Cerebellar nuclear complex (tissue), 1 donor: ENCODE results near the gene CFAP74.

Experiments used
- DNase-seq, 2 experiments: peaks; one replicate each; lab custom pipeline; 2025; lab: John Stamatoyannopoulos, UW

CFAP74 gene

GRCh38 chr1:2042830-2043773, 39.5 kb upstream of the CFAP74 start:
- DNase-seq = no peak

DNA sequence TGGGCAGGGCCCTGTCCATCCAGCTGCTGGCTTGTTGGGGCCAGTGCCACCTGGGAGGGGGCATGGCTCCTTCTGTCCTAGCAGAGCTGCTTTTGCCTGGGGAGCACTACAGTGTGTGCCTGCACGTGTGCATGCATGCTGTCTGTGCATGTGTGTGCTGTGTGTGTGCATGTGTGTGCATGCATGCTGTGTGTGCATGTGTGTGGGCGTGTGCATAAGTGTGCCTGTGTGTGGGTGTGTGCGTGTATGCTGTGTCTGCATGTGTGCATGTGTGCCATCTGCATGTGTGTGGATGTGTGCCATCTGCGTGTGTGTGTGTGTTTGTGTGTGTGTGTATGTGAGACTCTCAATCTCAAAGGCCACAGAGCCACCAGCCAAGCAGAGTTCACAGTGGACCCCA, 38.3 kb upstream of the CFAP74 start:
- DNase-seq = no peak

DNA sequence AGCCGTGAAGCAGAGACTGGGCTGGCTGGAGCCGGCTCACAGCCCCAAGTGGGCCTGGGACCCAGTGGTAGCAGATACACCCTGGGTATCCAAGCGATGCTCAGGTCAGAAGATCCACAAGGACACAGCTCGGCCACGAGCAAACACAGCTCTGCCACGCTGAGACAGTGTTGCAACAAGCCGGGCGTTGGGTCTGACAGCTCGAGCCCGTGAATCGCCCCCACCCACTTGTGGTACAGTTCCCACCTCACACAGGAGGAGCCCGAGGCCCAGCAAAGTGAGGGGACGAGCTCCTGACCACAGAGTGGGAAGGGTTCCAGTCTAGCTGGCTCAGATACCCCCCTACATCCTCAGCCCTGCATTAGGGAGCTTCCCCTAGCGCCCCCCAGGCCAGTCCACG, 37.7 kb upstream of the CFAP74 start:
- no peak for DNase-seq

DNA sequence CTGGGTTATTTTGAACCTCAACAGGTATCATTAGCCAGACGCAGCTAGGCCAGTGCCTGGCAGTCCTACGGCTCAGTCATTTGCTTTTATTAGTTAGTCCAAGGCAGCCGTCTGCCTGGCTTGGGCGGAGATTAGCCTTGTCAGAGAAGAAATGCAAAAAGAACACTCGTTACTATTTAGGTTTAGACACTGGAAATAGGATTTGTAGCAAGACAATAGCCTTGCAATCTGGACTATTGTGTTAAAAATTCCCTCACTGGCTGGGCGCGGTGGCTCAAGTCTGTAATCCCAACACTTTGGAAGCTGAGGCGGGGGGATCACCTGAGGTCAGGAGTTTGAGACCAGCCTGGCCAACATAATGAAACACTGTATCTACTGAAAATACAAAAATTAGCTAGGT, 35.7 kb upstream of the CFAP74 start:
- no peak for DNase-seq

- DNase-seq = no peak
These were observed 34.6 kb upstream of the CFAP74 start for GRCh38 chr1:2038229-2038628.

DNA sequence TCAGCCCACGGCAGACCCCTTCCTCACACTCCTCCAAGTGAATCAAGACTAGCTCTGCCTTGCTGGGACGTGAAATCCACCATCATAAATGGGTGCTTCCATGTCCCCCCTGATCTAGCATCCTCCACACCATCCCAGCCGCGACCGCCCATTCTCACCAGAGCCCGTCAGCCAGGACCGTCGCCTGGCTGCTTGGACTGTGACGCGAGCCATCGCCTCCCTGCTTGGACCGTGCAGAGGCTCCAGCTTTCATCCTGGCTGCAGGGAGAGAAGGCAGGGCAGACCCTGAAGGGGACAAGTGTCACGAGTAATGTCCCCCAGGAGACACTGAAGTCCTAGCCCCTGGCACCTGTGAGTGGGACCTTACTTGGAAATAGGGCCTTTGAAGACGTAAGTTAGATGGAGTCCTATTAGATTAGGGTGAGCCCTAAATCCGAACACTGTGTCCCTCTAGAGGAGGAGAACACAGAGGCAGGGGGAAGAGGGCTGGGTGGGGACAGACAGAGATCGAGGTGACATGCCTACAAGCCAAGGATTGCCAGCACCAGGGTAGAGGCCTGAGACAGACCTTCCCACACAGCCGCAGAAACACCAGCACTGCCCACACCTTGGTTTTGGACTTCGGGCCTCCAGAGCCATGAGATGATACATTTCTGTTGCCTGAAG, 33.9 kb upstream of the CFAP74 start:
- DNase-seq = no peak

DNA sequence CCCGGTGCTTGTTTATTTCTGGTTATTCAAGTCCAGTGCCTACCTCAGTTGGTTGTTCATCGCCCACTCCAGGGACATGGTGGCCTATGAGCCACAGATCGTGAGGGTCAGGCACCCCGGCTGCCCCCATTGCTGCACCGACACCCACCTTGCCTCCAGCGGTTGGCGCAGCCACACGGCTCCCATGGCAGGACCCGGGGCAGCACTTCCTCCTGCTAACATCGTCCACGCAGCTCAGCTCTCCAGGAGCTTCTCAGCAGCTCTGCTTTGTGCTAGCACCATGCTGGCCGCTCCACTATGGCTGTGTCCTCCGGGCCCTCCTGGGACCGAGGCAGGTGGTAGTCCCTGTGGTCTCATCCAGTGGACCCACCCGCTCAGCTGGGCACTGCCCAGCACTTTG, 32.7 kb upstream of the CFAP74 start:
- DNase-seq = no peak

DNA sequence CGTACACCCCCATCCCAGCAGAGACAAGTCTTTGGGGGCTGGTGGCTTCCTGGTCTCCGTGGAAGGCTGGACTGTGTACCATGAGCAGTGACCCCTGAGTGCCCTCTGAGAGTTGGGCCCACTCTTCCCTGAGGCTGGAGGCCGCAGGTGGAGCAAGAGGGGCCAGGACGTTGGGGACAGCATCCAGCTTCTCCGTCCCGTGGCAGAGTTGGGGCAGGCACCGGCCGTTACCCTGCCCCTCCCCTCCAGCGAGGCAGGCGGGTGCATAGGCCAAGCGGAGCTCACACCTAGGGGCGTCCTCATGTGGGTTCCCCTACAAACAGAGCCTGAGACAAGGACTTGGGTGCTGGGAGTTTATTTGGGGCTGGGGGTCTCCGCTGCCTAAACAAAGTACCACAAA, 29.6 kb upstream of the CFAP74 start:
- no peak for DNase-seq

DNA sequence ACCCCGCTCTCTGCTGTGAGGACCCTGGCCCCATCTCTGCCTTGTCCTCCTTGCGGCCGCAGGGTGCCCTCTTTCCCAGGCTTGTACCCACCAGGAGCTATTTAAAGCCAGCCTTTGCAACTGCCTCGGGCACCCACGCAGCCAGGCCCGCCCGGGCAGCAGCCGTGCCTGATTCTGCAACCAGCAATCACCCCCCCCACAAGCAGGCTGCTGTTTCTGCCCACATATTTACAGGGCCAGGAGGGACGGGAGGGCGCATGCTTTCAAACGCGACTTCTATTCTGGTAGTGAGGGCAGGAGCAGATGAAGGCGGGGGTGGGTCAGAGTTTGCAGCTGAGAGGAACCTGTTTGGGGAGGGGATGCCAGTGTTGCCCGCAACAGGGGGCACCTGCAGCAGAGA, 29.2 kb upstream of the CFAP74 start:
- DNase-seq = no peak

GRCh38 chr1:2031546-2032540, 28.3 kb upstream of the CFAP74 start:
- peak; percentile 75 to 84 for DNase-seq

DNA sequence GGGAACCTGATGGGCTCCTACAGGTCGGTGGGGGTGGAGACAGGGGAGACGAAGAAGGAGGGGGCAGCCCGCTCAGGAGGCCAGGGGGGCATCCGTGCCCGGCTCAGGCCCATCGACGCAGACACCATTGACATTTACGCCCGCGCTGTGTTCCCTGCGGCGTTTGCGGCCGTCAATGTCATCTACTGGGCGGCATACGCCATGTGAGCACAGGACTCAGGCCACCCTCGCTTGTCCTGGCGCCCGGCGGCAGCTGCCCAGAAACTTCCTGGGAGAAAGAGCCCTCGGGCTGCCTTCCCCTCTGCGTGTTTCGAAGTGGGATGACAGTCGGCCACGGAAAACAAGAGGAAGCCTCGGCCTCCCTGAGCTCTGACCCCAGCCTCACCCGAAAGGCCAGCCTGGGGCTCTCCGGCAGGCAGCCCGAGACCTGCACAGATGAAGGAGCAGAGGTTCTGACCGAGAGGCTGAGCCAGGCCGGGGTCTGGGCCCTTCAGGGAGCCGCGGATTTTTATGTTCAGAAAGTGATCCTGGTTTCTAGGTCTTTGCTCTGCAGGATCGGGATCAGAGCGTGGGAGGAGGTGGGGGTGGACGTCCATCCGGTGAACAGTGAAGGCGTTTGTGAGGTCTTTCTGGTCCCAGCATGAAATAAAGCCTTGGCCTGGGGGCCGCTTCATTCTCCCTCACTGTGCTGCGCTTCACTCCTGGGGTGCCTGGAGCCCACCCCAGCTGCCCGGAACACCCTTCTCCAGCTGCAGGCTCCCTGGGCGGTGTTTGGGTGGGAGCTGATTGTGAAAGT, 26.7 kb upstream of the CFAP74 start:
- no peak for DNase-seq

GRCh38 chr1:2029561-2029960, 26.0 kb upstream of the CFAP74 start:
- DNase-seq = no peak

DNA sequence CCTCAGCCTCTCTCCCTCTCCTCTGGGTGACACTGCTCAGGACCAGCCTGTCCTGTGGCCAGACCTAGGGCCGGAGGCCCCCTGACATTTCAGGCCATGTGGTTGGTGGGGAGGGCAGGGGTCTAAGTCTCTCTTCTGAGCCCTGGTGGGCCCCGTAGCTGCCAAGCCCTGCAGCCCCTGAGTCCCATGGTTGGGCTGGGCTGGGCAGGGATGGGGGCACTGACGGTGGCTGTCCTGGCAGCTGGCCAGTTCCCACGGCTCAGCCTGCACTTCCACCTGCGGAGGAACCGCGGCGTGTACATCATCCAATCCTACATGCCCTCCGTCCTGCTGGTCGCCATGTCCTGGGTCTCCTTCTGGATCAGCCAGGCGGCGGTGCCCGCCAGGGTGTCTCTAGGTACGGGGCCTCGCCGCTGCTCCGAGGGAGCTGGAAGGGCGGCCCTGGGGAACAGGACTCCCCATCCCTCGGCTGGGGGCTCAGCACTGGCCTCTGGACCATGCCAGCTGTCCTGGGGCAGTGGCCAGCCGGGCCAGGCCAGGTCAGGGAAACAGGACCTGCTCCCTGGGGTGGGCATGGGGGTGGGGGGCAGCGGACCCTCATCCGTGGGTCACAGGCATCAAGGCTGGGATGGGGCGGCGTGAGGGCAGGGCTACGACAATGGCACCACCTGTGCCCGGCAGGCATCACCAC, 25.4 kb upstream of the CFAP74 start:
- DNase-seq = no peak

GRCh38 chr1:2027961-2028583, 24.5 kb upstream of the CFAP74 start:
- no peak for DNase-seq

- no peak for DNase-seq
These were observed 21.9 kb upstream of the CFAP74 start for GRCh38 chr1:2025491-2025981.

DNA sequence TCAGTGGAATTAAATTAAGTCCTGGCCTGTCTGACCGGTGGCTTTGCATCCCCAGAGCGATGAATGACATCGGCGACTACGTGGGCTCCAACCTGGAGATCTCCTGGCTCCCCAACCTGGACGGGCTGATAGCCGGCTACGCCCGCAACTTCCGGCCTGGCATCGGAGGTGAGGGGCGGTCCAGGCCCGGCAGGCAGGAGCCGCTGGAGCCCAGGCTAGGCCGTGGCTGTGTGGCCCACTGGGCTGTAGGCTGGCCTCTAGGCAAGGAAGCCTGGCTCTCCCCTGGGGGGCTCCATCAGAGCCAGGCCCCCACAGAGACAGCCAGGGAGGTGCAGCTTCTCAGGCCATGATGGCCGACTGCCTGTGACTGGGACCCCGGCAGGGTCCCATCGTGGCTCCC, 21.3 kb upstream of the CFAP74 start:
- no peak for DNase-seq

DNA sequence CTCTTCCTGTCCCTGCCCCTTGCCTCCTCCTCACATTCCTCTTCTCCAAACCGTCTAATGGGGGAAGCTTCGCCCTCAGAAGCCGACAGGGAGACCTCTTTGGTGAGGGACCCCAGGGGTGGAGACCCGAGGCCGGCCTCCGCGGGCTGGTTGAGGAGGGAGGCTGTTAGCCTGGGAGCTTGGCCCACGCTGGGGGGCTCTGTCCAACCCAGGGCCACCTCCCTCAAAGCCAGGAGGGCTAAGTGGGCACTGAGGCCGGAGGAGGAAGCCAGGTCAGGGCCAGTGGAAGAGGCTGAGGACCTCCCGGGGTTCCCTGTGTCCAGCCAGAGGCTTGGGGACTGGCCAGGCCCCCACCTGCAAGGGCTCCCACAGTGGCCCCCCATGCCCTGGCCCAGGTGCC, 20.9 kb upstream of the CFAP74 start:
- no peak for DNase-seq

GRCh38 chr1:2023187-2023586, 19.6 kb upstream of the CFAP74 start:
- no peak for DNase-seq

DNA sequence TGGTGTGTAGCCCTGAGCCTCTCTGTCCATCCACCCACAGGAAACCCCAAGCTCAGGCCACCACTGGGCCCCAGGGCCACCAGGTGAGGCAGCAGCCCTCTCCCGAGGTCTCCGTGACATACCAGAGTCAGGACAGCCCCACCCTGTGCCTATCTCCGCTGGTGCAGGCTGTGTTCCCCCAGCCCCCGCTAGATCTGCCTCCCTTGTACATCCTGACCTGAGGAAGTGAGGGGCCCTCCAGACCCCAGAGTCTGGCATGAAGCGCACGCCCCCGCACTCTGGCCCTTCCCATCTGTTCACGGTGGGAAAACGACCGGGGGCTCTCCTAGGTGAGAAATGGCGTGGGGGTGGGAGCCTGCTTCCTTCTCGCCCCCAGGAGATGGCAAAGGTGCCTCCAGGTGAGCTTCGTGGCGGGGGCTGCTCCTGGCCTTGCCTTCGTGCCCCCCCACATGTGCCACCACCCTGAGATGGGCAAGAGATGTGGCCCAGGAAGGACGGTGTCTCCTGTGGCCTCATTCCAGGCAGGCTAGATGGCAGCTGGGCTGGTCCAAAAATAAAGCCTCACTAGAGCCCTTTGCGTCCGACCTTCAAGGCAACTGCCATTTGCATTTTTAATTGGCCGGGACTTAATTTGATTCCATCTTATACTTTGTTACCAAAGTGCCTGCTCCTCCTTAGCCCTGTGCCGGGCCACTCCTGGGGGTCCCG, 18.6 kb upstream of the CFAP74 start:
- DNase-seq = no peak
